IMR-90 (cell line): ENCODE data around the gene PHETA1. TPM values are rescaled to one million over a fixed set of nuclear protein-coding genes. Genes with fewer than 3 reads are reported as not detected.

ENCODE experiments used
- ATAC-seq: fragments of 200-7000 bp; cut with Tn5 transposase; 2 replicates; pipeline ENCODE4 v1.9.1; 2020; ENCODE audit warnings: low read depth, mild to moderate bottlenecking, moderate library complexity
- BruUV-seq: library from RNA; stranded (reverse); fragments of 400-500 nt; replicated peaks from 2 replicates; lab custom pipeline; 2021; lab: Mats Ljungman, UMichigan
- CTCF ChIA-PET: fragments of 300-600 bp; formaldehyde crosslinking; extraction: SDS; loops from one replicate; lab custom pipeline; 2021; ENCODE audit warnings: antibody characterized with exemption; lab: Yijun Ruan, JAX
- POLR2A ChIA-PET: fragments of 300-600 bp; sonication (Branson Sonifier 250); formaldehyde crosslinking; loops from one replicate; lab custom pipeline; 2022; ENCODE audit warnings: antibody characterized with exemption; ENCODE audit not compliant: unreplicated experiment; lab: Charles Lee
- DNase-seq: peaks from one replicate; pipeline ENCODE4 v3.0.0; 2013
- H2AFZ ChIP-seq: replicated peaks from 2 replicates; pipeline ENCODE3; 2013; ENCODE audit warnings: low read length, mild to moderate bottlenecking; ENCODE audit not compliant: poor library complexity
- H2AK5ac ChIP-seq: 2 replicates; pipeline ENCODE4 v1.6.1; 2013; ENCODE audit warnings: low read depth, low read length, inconsistent platforms
- H2AK9ac ChIP-seq: replicated peaks from 2 replicates; pipeline ENCODE3; 2013; ENCODE audit warnings: mild to moderate bottlenecking, low read depth, low read length, moderate library complexity; ENCODE audit not compliant: poor library complexity
- H2BK120ac ChIP-seq: 2 replicates; pipeline ENCODE4 v1.6.1; 2013; ENCODE audit warnings: low read depth, low read length, inconsistent platforms
- H2BK15ac ChIP-seq: 3 replicates; pipeline ENCODE4 v1.6.1; 2013; ENCODE audit warnings: low read depth, low read length, inconsistent platforms
- H2BK20ac ChIP-seq: 2 replicates; pipeline ENCODE4 v1.6.1; 2013; ENCODE audit warnings: low read depth, mild to moderate bottlenecking, inconsistent platforms, low read length, moderate library complexity
- H2BK5ac ChIP-seq: 2 replicates; pipeline ENCODE4 v1.6.1; 2013; ENCODE audit warnings: mild to moderate bottlenecking, low read depth, low read length, inconsistent platforms; ENCODE audit not compliant: poor library complexity, severe bottlenecking
- H3K14ac ChIP-seq: replicated peaks from 2 replicates; pipeline ENCODE4 v1.6.1; 2013; ENCODE audit warnings: low read depth, low read length, inconsistent platforms
- H3K18ac ChIP-seq: 2 replicates; pipeline ENCODE4 v1.6.1; 2013; ENCODE audit warnings: low read depth, low read length, control low read depth
- H3K23ac ChIP-seq: 2 replicates; pipeline ENCODE4 v1.6.1; 2013; ENCODE audit warnings: low read depth, low read length, inconsistent platforms
- H3K27ac ChIP-seq: 2 replicates; pipeline ENCODE4 v1.5.1; 2013; ENCODE audit warnings: mild to moderate bottlenecking, control low read depth, low read length; ENCODE audit not compliant: insufficient read depth
- H3K27me3 ChIP-seq: 2 replicates; pipeline ENCODE4 v1.6.1; 2013; ENCODE audit warnings: low read length; ENCODE audit not compliant: control insufficient read depth, insufficient read depth
- H3K36me3 ChIP-seq: 2 replicates; pipeline ENCODE4 v1.6.1; 2013; ENCODE audit warnings: low read length, mixed read lengths; ENCODE audit not compliant: control insufficient read depth, insufficient read depth
- H3K4ac ChIP-seq: 2 replicates; pipeline ENCODE4 v1.6.1; 2013; ENCODE audit warnings: low read depth, low read length, inconsistent platforms
- H3K4me1 ChIP-seq: 2 replicates; pipeline ENCODE4 v1.6.1; 2013; ENCODE audit warnings: low read length, mixed read lengths; ENCODE audit not compliant: control insufficient read depth, insufficient read depth
- H3K4me2 ChIP-seq: 2 replicates; pipeline ENCODE4 v1.6.1; 2013; ENCODE audit warnings: low read depth, mild to moderate bottlenecking, control low read depth, low read length, moderate library complexity
- H3K4me3 ChIP-seq: 2 replicates; pipeline ENCODE4 v1.5.1; 2013; ENCODE audit warnings: low read depth, mild to moderate bottlenecking, control low read depth, low read length, moderate library complexity; ENCODE audit not compliant: insufficient read depth
- H3K56ac ChIP-seq: 2 replicates; pipeline ENCODE4 v1.6.1; 2013; ENCODE audit warnings: low read length, inconsistent platforms; ENCODE audit not compliant: insufficient read depth; ENCODE audit errors: extremely low read depth
- H3K79me1 ChIP-seq, 2 experiments: 2 replicates each; pipeline ENCODE4 v1.6.1; 2013; ENCODE audit warnings: low read length in 2 of 2, inconsistent platforms in 1 of 2, low read depth in 1 of 2
- H3K9ac ChIP-seq: 2 replicates; pipeline ENCODE4 v1.6.1; 2013; ENCODE audit warnings: low read depth, low read length, control low read depth
- H3K9me1 ChIP-seq: 2 replicates; pipeline ENCODE4 v1.6.1; 2013; ENCODE audit warnings: low read length, inconsistent platforms; ENCODE audit not compliant: insufficient read depth
- H3K9me3 ChIP-seq: 2 replicates; pipeline ENCODE4 v1.6.1; 2013; ENCODE audit warnings: low read length; ENCODE audit not compliant: control insufficient read depth, insufficient read depth
- H4K20me1 ChIP-seq: 2 replicates; pipeline ENCODE4 v1.6.1; 2013; ENCODE audit warnings: low read length, inconsistent platforms; ENCODE audit not compliant: insufficient read depth
- H4K5ac ChIP-seq: 2 replicates; pipeline ENCODE4 v1.6.1; 2013; ENCODE audit warnings: mild to moderate bottlenecking, low read depth, low read length, control low read depth
- H4K8ac ChIP-seq, 2 experiments: 2 replicates each; pipeline ENCODE4 v1.6.1; 2013; ENCODE audit warnings: low read depth in 2 of 2, low read length in 2 of 2, control low read depth in 1 of 2, inconsistent platforms in 1 of 2
- H4K91ac ChIP-seq: 2 replicates; pipeline ENCODE4 v1.6.1; 2013; ENCODE audit warnings: low read depth, low read length, inconsistent platforms; ENCODE audit not compliant: insufficient read depth
- CEBPB ChIP-seq: IDR thresholded peaks from 2 replicates; pipeline ENCODE4 v1.6.1; 2012; ENCODE audit warnings: low read depth, low read length, improper control_type of control experiment
- NFE2L2 ChIP-seq: fragments of 150-350 bp; IDR thresholded peaks from 2 replicates; pipeline ENCODE4 v1.6.1; 2016; ENCODE audit warnings: low read depth, mild to moderate bottlenecking, low read length
- RAD21 ChIP-seq: IDR thresholded peaks from 2 replicates; pipeline ENCODE4 v1.6.1; 2012; ENCODE audit warnings: low read length, improper control_type of control experiment
- SMC3 ChIP-seq: fragments of 150-350 bp; IDR thresholded peaks from 2 replicates; pipeline ENCODE4 v1.6.1; 2016; ENCODE audit warnings: low read depth, mild to moderate bottlenecking, antibody characterized with exemption, low read length, moderate library complexity
- USF2 ChIP-seq: fragments of 150-350 bp; IDR thresholded peaks from 2 replicates; pipeline ENCODE4 v1.6.1; 2017; ENCODE audit warnings: mild to moderate bottlenecking, antibody characterized with exemption, low read length, low read depth
- WGBS, 2 experiments: methylation state at CpG; one replicate each; pipeline versions ENCODE4 v1.1.5 to v1.1.7; 2013; ENCODE audit warnings: missing lambda C conversion rate in 2 of 2; ENCODE audit not compliant: insufficient read length in 1 of 2; ENCODE audit errors: extremely low coverage in 2 of 2; 5-methylcytosine and 5-hydroxymethylcytosine counted together
- dilution Hi-C: fragments of 300-500 bp; cut with HindIII; formaldehyde crosslinking; loops from one replicate; pipeline ENCODE4 v1.14.3; 2018; ENCODE audit warnings: low sequenced_read_pairs; ENCODE audit not compliant: unreplicated experiment
- in situ Hi-C: fragments of 300-500 bp; cut with MboI; formaldehyde crosslinking; loops from 3 replicates; pipeline ENCODE4 v1.14.3; 2019; ENCODE audit warnings: low sequenced_read_pairs, inconsistent platforms, mixed read lengths
- intact Hi-C: fragments of 100-400 bp; cut with micrococcal nuclease; formaldehyde crosslinking; loops from 2 replicates; pipeline ENCODE4 v1.10.0; 2022
- polyA plus RNA-seq, 3 experiments: library from polyadenylated mRNA; depleted of rRNA; stranded (reverse); fragments of >200 nt; gene quantifications; 2 replicates each; pipeline ENCODE4 v1.2.3, GENCODE V29; 2012; ENCODE audit warnings: low replicate concordance in 1 of 3
- total RNA-seq: library from RNA; depleted of rRNA; stranded (reverse); fragments of >200 nt; gene quantifications from 2 replicates; pipeline ENCODE4 v1.2.3, GENCODE V29; 2012

The PHETA1 gene
- total and polyA plus RNA-seq, 2 of the 4 experiments (the other 2 are of a cell fraction), result 3.2 to 6.6 TPM

DNA sequence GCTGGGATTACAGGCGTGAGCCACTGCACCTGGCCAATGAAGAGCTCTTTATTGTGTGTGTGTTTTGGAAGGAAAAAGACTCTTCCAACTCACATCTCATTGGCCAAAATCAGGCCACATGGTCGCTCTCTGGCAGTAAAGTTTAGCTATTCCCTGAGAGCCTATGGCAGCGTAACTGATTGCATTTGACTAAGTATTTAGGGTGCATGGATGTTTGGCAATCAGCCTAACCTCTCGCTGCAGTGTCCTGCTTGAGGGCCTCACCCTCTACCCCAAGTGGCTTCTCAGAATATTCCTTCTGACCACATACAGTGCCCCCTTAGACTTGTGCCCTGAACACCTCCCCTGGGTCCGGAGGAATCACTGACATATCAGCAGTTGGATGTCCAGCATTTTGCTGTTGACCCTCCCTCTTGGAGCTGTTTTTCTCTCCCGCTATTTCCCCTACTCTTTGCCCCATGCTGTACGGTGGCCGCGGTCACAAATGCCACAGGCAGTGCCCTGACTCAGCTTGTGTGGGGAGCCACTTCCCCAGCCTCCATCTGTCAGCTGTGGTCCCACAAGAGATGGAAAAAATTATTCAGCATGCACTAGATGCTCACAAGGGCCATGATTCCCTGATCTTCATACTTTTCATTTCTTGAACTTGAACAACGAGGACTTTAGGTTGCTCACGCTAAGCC, 9.5 kb downstream of the PHETA1 start:
- ATAC-seq (no peak), DNase-seq (no peak)
- peaks cover 8% of the 10 kb centered on the region for H3K36me3 ChIP-seq
- H3K27me3 ChIP-seq, result peaks cover 2% of the 10 kb centered on the region
- H4K91ac ChIP-seq, result no peak overlapping the region
- no peak overlapping the region for H2AFZ ChIP-seq
- H3K4me1 ChIP-seq, result 0 out of 2 replicates have a peak, but pooled peaks cover 2% of the 10 kb centered on the region
- no peak overlapping the region for H4K5ac ChIP-seq
- H2BK20ac ChIP-seq, result no peak overlapping the region
- dilution Hi-C loops (no loop called here), in situ Hi-C loops (no loop called here), intact Hi-C loops (no loop called here)
- H3K23ac ChIP-seq, result no peak overlapping the region
- H2BK5ac ChIP-seq, result no peak overlapping the region
- no peak overlapping the region for H3K4ac ChIP-seq
- no peaks in the 10 kb centered on the region for H4K20me1 ChIP-seq
- H4K8ac ChIP-seq, result no peak overlapping the region
- no peak overlapping the region for H2AK9ac ChIP-seq
- BruUV-seq, result no TSS peak
- H3K27ac ChIP-seq, result no peak overlapping the region
- no peak overlapping the region for H2AK5ac ChIP-seq
- no peak overlapping the region for H2BK15ac ChIP-seq
- 0 out of 2 replicates have a peak, but pooled peaks cover 6% of the 10 kb centered on the region for H3K9me1 ChIP-seq
- WGBS, 2 experiments, result 86% methylated on average over 6 of the region's 11 CpGs; no CpG with 5 or more reads in 1 of the 2 experiments
- H3K14ac ChIP-seq, result no peak overlapping the region
- H3K9me3 ChIP-seq, result peaks cover 3% of the 10 kb centered on the region; the same call in 1 of the 2 replicates
- H3K9ac ChIP-seq, result no peak overlapping the region
- POLR2A ChIA-PET, result interaction anchor here (0.6 kb wide), 1 partner anchor 980 kb away, joined by 5 read pairs; no protein-coding TSS in a partner anchor
- no peak overlapping the region for H3K4me3 ChIP-seq
- CTCF ChIA-PET, result no interaction called here
- H3K4me2 ChIP-seq, result no peak overlapping the region
- no peak for TF ChIP-seq CEBPB
- no peak for TF ChIP-seq RAD21
- no peak for TF ChIP-seq SMC3
- no peak for TF ChIP-seq NFE2L2
- TF ChIP-seq USF2, result peak; percentile 10; the same call in 1 of the 2 replicates
- no peak overlapping the region for H3K18ac ChIP-seq
- H3K79me1 ChIP-seq, result peaks cover 0 to 6% of the 10 kb centered on the region in 2 experiments; a peak in 1 of 4 replicates
- no peak overlapping the region for H2BK120ac ChIP-seq
- H3K56ac ChIP-seq, result no peak overlapping the region
